Mononuclear cell (primary cell): ENCODE results near the gene TCEAL1. TPM values are rescaled to one million over a fixed set of nuclear protein-coding genes. Genes with fewer than 3 reads are reported as not detected.

Experiments used
- total RNA-seq: library from RNA; depleted of rRNA; stranded (reverse); fragments of >200 nt; gene quantifications from one replicate; pipeline ENCODE4 v1.2.3, GENCODE V29; 2012

TCEAL1 gene
- total RNA-seq, 1 donor, result 5.7 TPM

Other genes with a start within 250 kb of the TCEAL1 start
- gene RAB40A, start 109.5 kb upstream of the TCEAL1 start, total RNA-seq, result not detected
- gene TCEAL4, start 43.5 kb upstream of the TCEAL1 start, total RNA-seq, result 3.7 TPM
- gene TCEAL3, start 21.0 kb upstream of the TCEAL1 start, total RNA-seq, result 2.4 TPM
- gene MORF4L2, start 57.7 kb downstream of the TCEAL1 start, total RNA-seq, result 153 TPM
- gene TMEM31, start 81.9 kb downstream of the TCEAL1 start, total RNA-seq, result not detected
- gene PLP1, start 147.9 kb downstream of the TCEAL1 start, total RNA-seq, result not detected
- under 0.01 TPM for gene RAB9B, start 203.3 kb downstream of the TCEAL1 start, total RNA-seq